Stimulated activated CD8-positive, alpha-beta memory T cell treated with anti-CD3 and anti-CD28 coated beads, Interleukin-12 subunit alpha, Interleukin-12 subunit beta, amount 100 ng/mL, for 4 hours (primary cell): Measurements from ENCODE around the gene RAC3.

Experiments
- DNase-seq: peaks from one replicate; pipeline ENCODE4 v3.0.0-alpha.2; 2020; ENCODE audit warnings: low read depth

The RAC3 gene

DNA sequence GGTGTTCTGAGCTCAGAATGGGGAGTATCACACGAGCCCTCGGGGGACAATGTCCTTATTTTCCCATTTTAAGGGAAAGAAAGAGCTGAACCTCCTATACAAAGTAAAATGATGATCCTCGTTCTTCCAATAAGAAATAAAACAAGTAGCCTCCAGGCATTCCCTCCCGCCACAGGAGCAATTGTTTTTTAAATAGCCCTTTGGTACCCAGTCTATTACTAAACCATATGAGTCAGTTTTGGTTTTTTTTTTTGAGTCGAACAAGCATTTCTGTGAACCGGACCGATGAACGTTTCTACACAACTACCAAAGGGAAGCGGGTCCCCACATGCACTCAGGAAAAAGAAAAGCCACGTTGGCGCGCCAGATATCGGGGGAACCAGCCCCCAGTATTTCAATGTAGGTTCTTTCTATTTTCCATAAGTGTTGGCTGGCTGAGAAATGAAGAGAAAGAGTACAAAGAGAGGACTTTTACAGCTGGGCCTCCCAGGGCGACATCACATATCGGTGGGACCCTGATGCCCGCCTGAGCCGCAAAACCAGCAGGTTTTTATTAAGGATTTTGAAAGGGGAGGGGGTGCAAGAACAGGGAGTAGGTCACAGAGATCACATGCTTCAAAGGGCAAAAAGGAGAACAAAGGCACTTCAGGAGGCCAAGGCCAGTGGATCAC, 9.8 kb downstream of the RAC3 start:
- no peak for DNase-seq

DNA sequence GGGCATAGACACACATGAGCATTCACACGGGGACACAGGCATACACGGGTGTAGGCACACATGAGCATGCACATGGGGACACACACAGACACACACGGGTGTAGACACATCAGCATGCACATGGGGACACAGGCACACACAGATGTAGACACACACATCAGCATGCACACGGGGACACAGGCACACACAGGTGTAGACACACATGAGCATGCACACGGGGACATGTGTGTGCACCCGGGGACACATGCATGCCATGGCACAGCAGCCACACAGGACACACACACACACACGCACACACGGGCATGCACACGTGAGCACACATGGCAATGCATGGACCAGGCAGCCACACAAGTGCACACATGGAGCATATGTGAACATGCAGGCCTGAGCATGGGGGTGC, 11.2 kb downstream of the RAC3 start:
- DNase-seq: no peak

DNA sequence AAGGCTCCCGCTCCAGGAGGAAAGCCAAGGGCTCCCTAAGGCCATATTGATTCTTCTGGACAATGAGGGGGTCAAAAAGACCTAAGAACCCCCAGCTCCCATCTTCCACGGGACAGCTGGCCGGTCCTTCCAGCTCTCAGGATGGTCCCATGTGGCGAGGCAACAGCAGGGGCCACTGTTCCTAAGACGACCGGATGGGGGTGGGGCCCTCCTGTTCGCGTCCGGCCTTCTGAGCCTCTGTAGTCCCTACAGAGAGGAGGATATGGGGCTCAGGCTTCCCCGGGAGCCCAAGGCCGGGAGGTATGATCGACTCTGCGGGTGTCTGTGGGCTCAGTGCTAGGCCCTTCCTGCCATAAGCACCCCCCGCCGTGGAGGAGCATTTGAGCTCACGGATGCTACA, 12.0 kb downstream of the RAC3 start:
- DNase-seq: no peak

DNA sequence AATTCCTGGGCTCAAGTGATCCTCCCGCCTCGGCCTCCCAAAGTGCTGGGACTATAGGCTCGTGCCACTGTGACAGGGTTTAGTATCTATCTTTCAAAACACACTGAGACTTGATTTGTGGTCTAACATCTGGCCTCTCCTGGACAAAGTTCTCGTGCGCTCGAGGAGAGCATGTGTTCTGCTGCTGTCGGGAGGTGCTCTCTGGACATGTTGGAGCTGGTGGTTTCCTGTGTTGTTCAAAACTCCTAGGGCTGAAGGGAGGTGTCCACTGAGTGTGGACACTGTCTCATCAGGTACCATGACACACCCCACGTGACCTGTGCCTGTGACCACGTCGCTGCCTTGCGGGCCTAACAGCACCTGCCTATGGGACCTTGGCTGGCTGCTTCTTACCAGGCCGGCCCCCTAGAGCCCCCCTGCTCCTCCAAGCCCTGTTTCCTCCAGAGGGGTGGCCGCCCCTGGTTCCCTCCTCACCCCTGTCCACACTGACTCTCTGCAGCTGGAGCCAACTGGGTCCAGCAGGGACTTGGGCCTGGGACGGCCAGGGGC, 14.5 kb downstream of the RAC3 start:
- no peak for DNase-seq

DNA sequence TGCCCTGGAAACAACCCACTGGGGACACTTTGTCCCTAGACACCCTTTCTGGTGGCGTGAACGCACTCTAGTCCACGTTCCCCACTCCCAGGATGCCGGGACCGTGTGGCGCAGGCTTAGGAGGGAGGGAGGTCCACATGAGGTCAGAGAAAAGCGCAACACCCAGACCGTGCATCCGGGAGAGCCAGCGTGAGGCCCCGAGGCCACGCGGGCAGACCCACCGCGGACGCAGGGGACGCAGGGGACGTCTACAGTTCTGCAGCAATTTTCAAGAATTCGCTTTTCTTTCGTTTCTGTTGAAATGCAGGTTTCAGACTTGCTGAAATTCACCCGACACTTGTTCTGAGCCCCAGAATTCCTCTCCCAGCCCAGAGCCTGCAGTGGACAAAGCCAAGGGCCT, 15.4 kb downstream of the RAC3 start:
- no peak for DNase-seq

DNA sequence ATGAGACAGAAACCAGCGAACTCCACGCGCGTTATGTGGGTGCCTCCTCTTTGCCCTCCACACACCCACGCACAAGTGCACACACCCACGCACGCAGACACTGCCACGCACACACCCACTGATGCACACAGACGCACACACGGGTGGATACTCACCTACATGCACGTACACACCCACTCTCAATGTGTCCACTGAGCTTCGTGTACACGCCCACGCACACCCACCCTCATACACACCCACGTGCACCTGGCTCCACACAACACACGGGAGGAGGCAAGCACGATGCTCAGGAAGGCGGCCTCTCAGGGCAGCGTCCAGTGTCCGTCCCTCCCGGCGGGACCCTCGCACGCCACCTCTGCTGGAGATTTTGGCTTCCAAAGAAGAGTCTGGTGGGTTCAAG, 15.9 kb downstream of the RAC3 start:
- DNase-seq: no peak

DNA sequence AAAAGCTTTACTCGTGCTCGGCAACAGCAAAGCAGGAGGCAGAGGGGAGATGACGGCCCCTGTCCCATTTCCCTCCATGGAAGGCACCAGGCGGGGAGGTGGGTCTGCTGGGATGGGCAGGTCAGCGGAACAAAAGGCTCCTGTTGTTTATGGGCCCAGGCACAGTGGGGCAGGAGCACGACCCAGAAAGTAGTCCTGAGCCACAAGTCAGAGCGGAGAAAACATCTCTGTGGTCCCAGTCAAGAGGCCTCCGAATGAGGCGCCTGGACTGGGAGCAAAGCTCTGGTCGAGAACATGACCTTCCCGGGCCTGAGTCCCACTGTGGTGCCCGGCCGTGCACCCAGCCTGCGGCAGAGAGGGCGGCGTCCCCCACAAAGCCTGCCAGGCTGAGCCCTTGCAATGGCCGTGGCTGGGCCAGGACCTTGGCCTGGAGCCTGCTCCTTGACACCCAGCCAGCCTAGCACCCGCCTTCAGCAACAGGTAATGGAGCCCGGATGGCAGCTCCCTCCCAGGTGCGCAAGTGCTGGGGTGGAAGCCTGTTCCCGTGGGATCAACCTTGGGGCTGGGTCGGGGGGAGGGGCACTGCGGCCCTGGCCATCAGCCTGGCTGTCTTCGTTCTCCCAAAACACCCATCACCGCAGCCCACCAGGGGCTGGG, 16.6 kb downstream of the RAC3 start:
- no peak for DNase-seq

DNA sequence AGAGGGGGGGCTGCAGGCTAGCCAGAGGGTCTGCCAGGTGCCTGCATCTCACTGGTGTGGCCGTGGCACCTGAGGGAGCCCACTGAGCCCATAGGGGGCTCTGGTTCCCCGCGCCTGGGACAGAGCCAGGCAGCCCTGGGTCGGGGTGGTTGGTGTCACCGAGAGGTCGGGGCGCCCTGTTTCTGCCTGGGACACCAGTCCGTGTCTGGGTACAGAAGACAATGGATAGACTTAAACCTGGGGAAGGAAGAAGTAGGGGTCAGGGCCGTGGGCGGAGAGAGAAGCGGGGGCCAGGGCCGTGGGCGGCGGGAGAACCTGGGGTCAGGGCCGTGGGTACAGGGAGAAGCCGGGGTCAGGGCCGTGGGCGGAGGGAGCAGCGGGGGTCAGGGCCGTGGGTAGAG, 17.1 kb downstream of the RAC3 start:
- no peak for DNase-seq

DNA sequence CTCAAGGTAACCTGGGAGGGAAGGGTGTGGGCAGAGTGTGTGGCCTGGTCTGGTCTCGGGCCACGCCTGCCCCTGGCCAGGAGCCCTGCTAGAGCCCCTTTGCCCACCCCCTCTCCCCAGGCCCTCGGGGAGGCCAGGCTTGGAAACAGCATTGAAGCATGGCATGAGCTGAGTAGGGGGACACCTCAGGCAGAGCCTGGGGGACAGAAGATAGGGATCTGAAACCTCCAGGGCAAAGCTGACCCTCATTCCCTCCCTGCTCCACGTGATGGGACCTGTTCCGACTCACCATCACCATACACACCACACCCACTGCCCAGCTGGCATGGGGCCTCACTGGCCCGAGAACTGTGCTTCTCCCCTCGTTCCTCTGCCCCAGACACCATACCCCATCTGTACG, 17.6 kb downstream of the RAC3 start:
- no peak for DNase-seq

DNA sequence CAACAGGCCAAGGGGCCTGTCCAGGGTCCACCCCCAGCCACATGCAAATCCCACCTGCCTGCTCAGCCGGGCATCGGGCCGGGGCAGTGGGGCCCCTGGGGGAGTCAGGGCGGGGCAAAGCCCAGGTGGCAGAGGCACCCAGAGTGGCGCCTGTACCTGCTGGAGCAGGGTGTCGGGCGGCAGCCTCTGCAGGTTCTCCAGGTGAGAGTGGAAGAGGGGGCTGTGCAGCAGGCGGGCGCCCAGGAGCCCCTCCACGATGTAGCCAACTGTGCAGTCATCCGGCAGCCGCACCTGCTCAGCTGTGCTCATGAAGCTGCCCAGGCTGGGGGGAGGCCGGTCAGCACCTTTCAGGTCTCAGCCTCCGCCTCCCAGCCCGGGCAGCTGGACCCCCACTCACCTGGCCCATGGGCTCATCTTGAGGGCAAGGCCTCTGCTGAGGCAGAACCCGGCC, 18.1 kb downstream of the RAC3 start:
- DNase-seq: no peak

DNA sequence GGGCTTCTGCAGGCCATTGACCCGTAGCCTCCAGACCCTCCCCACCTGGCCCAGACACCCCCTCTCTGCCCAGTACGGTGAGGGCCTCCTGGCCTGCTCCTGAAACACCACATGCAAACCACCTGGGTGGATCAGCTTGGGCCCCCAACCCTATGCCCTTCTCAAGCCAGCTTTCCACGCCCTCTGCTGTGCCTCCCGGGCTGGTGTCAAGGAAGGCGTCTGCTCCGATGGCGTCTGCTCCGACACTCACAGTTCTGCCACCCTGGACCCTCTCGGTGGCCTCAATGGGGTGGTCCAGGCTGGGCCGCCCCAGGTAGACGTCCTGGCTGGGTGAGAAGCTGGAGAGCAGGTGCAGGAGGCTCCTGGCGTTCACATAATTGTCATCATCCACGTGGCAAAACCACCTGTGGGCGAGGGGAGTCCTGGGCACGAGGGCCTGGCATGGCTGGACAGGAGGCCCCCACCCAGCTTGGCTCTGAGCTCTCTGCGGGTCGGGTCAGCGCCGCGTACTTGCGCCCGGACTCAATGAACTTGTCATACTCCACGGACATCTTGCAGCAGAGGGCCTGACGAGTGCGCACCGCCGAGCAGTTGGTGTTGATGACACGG, 18.8 kb downstream of the RAC3 start:
- DNase-seq: no peak

DNA sequence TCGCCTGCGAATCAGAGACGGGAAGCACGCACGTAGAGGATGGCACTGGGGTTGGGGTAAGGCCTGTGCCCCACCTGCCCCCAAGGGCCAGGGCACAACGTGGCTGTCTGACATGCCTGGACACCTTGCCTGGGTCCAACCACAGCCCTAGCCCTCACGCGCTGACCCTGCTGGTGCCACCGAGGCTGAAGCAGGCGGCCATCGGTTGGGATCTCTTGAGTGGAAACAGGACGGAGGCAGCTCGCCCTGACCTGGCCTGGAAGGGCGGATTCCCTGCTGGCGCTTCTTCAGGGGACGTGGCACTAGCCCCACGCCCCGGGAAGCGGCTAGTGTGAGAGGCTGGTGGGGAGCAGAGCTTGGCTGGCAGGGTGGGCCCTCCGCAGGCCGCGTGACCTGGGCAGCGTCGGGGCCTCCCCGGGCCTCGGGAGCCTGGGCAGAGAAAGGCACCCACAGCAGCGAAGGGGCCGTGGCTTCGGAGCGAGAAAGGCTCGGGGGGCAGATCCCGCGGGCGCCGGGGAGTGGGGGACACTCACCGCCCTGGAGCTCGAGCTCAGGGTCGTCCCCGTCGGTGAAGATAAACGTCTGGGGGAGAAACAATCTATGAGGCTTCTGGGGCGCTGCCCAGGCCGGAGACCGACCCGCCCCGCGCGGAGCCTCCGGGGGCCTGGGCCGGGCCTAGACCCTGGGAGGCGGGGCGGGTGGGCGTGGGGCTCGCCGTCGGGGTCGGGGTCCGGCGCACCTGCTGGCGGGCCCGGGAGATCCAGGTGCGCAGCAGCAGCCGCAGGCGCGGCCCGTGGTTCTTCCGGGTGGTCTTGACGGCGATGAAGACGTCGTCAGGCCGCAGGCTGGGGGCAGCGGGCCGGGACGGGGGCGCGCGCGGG, 19.5 kb downstream of the RAC3 start:
- DNase-seq: no peak

DNA sequence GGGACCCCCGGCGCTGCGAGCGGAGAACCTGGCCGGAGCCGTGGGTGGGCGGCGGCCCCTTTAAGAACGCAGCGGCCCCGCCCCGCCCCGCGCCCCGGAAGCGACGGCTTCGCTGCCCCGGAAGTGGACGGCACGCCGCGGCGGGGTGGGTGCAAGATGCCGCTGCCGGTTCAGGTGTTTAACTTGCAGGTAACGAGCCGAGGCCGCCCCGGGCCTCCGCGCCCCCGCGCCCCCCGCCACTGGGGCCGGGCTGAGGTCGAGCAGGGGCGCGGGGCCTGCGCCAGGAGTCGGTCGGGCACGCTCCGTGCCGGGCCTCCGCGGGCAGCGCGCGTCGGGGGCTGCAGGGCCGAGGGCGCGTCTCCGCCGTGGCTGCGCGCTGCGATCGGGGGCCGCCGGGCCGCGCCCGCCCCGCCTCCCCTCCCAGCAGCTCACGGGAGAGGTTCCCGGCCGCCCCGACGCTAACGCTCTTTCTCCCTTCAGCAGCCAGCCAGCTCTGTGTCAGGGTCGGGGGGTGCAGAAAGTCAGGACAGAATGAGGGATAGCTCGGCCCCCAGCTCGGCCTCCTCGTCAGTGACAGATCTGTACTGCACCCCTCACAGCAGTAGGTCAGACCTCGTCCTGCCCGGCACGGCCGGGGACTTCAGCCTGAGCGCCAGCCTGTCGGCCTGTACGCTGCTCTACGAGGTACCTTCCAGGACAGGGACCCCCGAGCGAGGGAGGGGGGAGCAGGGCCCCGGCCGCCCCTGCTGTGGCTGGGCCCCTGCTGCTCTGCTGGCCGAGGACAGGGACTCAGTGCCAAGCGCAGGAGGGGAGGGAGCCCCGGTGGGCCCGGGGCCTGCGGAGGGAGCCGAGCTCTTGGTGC, 20.5 kb downstream of the RAC3 start, which contains the start of the genes GPS1 and RFNG:
GPS1 (plus strand) TSS at position 123 of the 862 bp plus-strand sequence; CDS start at position 157, 34 bp downstream.
RFNG (minus strand) TSS at position 36 of the 862 bp plus-strand sequence. CDS start 45 bp downstream, outside the sequence.
- peak; percentile 74 for DNase-seq

DNA sequence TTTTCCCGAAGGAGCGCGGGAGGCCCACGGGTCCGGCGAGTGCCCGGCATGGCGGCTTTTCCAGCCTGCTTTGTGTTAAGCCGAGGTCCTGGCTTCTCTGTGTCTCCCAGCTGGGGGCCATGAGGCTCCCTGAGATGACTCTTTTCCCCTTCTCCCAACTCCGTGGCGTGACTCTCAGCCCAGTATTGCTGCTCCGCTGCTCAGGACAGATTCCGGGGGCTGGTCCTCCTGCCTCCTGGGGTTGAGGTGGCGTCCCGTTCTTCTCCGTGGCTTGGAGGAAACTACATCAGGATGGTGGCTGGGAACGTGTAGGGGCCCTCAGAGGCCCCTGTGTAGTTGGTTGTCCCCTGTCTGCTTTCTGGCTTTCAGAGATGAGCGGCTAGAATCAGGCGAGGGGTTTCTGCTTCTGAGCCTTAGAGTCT, 21.2 kb downstream of the RAC3 start:
- DNase-seq: no peak

DNA sequence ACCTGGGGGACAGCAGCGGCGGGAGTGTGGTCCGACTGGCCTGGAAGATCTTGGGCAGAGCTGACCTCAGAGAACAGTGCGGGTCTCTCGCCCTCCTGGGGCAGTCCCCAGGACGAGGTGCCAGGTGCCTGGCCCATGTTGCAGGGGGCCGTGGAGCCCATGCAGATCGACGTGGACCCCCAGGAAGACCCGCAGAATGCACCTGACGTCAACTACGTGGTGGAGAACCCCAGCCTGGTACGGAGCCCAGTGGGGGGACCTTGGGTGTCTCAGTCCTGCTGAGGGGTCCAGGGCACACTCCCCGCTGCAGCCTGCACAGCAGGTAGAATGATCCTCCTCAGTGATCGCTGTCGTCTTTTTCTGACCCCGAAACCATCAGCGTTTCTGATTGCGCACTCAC, 21.7 kb downstream of the RAC3 start:
- no peak for DNase-seq

DNA sequence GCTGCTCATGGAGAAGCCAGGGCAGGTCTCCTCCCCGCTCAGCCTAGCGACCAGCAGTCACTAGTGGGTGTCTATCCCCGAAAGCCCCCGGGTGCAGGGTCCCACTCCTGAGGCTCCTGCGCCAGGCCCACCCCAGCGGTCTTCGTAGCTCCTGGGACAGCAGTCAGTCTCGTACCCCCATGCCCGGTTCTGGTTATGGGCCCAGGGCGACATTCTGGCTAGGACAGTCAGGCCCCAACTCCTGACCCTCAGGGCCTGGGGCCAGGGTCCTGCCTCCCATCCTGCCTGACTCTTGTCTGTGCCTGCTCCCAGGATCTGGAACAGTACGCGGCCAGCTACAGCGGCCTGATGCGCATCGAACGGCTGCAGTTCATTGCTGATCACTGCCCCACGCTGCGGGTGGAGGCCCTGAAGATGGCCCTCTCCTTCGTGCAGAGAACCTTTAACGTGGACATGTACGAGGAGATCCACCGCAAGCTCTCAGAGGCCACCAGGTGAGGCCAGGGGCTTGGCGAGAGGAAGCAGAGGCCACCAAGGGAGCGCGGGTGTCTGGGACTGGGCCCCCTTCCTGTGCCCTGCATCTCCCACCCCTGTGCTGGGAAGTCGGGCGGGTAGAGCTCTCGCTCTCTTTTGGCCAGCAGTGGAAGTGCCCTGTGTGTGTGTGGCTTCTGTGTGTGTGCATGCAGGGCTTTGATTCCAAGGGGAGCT, 22.2 kb downstream of the RAC3 start:
- no peak for DNase-seq

DNA sequence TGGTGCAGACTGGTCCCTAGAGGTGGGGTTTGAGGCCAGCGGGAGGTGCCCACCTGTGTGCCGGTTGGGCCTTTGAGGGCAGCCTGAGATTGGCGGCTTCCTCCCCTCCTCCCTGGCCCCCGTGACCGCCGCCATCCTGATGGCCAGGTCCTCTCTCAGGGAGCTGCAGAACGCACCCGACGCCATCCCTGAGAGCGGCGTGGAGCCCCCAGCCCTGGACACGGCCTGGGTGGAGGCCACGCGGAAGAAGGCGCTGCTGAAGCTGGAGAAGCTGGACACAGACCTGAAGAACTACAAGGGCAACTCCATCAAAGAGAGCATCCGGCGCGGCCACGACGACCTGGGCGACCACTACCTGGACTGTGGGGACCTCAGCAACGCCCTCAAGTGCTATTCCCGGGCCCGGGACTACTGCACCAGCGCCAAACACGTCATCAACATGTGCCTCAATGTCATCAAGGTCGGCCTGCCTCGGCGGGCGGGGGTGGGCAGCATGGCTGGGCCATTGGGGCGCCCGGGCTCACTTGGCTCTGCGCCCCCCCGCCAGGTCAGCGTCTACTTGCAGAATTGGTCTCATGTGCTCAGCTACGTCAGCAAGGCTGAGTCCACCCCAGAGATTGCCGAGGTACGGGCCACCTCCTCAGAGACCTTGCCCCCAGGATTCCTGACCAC, 23.0 kb downstream of the RAC3 start:
- no peak for DNase-seq

DNA sequence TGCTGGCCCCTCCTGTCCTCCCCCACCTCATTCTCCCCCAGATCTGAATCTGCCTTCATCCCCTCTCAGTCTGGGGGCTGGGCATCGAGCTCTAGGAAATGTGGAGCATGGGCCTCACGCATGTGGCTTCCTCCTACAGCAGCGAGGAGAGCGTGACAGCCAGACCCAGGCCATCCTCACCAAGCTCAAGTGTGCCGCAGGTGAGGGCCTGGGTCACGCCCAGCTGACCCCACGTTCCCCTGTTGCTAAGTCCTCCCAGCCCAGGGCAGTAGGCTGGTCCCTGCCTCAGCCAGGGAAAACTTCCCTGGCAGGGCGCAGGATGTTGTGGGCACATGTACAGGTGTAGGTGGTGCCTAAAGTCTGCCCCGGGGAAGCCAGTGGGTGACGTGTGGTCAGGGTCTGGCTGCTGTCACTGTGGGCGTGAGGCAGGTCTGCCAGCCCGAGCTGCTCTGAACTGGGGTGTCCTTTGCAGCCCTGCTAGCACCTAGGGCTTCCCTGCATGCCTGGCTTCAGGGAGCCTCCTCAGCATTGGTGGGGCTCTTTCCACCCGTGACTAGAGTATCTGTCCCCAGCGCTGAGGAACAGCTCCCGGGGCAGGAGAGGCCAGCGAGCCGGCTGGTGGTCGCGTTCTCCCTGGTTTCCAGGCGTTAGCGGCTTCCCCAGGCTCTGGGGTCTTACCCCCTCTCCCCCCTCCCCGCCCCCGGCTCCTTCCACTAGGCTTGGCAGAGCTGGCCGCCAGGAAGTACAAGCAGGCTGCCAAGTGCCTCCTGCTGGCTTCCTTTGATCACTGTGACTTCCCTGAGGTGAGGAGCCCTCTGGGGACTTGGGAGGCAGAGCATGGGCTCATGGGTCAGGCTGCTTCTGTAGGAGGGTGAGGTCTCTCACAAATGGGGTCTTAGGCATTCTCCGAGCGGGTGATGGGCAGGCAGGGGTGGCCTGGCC, 23.8 kb downstream of the RAC3 start:
- no peak for DNase-seq
